HL-60 (cell line): ENCODE data around the gene TRPM2.

ENCODE experiments used
- DNase-seq, 2 experiments: peaks; one replicate each; pipeline ENCODE4 v3.0.0-alpha.2; 2010 to 2020; ENCODE audit warnings: low read depth in 1 of 2, low spot score in 1 of 2
- H3K27ac ChIP-seq: fragments of 250-450 bp; sonication (Bioruptor Pico); replicated peaks from 2 replicates; pipeline ENCODE4 v1.5.1; 2020; ENCODE audit warnings: mild to moderate bottlenecking, moderate library complexity
- H3K27me3 ChIP-seq: fragments of 250-450 bp; sonication (Bioruptor Pico); 2 replicates; pipeline ENCODE4 v1.5.1; 2021; ENCODE audit warnings: mild to moderate bottlenecking, moderate library complexity; ENCODE audit not compliant: insufficient read depth, poor library complexity, severe bottlenecking
- H3K4me3 ChIP-seq: replicated peaks from 2 replicates; pipeline ENCODE4 v1.5.1; 2011; ENCODE audit warnings: mild to moderate bottlenecking, control low read depth, low read length; ENCODE audit not compliant: insufficient read depth
- GABPA ChIP-seq: IDR thresholded peaks from 2 replicates; pipeline ENCODE4 v1.6.1; 2012; ENCODE audit warnings: low read depth
- POLR2AphosphoS5 ChIP-seq: IDR thresholded peaks from 2 replicates; pipeline ENCODE4 v1.6.1; 2012; ENCODE audit warnings: low read depth
- SPI1 ChIP-seq: IDR thresholded peaks from 2 replicates; pipeline ENCODE4 v1.6.1; 2012; ENCODE audit warnings: low read depth, mild to moderate bottlenecking, borderline replicate concordance
- long read RNA-seq: library from polyadenylated mRNA; unstranded; transcript quantifications from one replicate; pipeline ENCODE4 v2.0.0, GENCODE V29; 2020
- TF ChIP-seq, protein P1 (sequence below): IDR thresholded peaks from one replicate; pipeline ENCODE4 v1.5.1; 2011; ENCODE audit warnings: low read length, control low read depth, inconsistent platforms; ENCODE audit not compliant: insufficient read depth
- TF ChIP-seq, protein P2 (sequence below): IDR thresholded peaks from 2 replicates; pipeline ENCODE4 v1.6.1; 2012; ENCODE audit warnings: low read depth; ENCODE audit not compliant: insufficient replicate concordance

The TRPM2 gene
- long read RNA-seq, full-length matches to known transcripts: 39 of 101 reads
- long read RNA-seq, partial matches to known transcripts: 34 of 101 reads
- long read RNA-seq, other reads (novel, unspliced or antisense): 28 of 101 reads

DNA sequence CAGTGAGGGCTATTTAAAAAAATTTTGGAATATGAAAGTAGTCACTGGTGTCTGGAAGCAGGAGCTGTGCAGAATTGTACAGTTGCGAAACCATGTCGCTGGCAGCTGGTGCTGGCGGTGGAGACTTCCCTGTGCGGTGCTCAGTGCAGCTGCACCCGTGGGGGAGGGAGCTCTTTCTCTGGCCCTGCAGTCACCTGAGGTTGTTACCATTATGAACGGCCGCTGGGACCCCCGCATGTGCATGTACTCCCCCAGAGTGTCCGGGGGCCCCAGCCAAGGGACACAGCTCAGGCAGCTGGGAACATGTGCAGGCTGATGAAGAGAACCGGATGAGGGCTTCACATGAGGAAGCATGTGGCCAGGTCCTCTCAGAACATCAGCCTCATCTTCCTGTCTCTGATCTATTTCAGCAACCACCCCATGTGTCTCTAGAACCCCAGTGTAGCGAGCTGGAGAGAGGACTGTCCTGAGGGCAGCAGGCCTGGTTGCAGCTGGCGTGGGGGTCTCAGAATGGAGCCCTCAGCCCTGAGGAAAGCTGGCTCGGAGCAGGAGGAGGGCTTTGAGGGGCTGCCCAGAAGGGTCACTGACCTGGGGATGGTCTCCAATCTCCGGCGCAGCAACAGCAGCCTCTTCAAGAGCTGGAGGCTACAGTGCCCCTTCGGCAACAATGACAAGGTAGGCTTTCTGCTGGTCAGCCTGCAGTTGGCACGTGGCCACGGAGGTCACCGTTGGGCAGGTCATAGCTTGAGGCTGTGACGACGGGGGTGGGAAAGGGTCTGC, at the start of gene TRPM2:
Gene TRPM2 (plus strand): TSS at position 431 of the 780 bp plus-strand sequence. CDS start 80 bp downstream, at position 511.
- no peaks in the 10 kb centered on the region for H3K27me3 ChIP-seq
- peak; percentile 35; the same call in 1 of the 2 replicates for TF ChIP-seq SPI1
- TF ChIP-seq POLR2AphosphoS5: peak; percentile 97
- TF ChIP-seq GABPA: 0 out of 2 replicates have a peak, but pooled peaks have one; percentile 34
- TF ChIP-seq, protein P1, sequence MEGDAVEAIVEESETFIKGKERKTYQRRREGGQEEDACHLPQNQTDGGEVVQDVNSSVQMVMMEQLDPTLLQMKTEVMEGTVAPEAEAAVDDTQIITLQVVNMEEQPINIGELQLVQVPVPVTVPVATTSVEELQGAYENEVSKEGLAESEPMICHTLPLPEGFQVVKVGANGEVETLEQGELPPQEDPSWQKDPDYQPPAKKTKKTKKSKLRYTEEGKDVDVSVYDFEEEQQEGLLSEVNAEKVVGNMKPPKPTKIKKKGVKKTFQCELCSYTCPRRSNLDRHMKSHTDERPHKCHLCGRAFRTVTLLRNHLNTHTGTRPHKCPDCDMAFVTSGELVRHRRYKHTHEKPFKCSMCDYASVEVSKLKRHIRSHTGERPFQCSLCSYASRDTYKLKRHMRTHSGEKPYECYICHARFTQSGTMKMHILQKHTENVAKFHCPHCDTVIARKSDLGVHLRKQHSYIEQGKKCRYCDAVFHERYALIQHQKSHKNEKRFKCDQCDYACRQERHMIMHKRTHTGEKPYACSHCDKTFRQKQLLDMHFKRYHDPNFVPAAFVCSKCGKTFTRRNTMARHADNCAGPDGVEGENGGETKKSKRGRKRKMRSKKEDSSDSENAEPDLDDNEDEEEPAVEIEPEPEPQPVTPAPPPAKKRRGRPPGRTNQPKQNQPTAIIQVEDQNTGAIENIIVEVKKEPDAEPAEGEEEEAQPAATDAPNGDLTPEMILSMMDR: no peak
- TF ChIP-seq, protein P2, sequence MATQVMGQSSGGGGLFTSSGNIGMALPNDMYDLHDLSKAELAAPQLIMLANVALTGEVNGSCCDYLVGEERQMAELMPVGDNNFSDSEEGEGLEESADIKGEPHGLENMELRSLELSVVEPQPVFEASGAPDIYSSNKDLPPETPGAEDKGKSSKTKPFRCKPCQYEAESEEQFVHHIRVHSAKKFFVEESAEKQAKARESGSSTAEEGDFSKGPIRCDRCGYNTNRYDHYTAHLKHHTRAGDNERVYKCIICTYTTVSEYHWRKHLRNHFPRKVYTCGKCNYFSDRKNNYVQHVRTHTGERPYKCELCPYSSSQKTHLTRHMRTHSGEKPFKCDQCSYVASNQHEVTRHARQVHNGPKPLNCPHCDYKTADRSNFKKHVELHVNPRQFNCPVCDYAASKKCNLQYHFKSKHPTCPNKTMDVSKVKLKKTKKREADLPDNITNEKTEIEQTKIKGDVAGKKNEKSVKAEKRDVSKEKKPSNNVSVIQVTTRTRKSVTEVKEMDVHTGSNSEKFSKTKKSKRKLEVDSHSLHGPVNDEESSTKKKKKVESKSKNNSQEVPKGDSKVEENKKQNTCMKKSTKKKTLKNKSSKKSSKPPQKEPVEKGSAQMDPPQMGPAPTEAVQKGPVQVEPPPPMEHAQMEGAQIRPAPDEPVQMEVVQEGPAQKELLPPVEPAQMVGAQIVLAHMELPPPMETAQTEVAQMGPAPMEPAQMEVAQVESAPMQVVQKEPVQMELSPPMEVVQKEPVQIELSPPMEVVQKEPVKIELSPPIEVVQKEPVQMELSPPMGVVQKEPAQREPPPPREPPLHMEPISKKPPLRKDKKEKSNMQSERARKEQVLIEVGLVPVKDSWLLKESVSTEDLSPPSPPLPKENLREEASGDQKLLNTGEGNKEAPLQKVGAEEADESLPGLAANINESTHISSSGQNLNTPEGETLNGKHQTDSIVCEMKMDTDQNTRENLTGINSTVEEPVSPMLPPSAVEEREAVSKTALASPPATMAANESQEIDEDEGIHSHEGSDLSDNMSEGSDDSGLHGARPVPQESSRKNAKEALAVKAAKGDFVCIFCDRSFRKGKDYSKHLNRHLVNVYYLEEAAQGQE: peak; percentile 57
- H3K4me3 ChIP-seq: peak within 1 kb of the TSS; percentile 39
- peak within 1 kb of the TSS; percentile 99 for H3K27ac ChIP-seq
- peak; percentile 96 to 97 for DNase-seq

DNA sequence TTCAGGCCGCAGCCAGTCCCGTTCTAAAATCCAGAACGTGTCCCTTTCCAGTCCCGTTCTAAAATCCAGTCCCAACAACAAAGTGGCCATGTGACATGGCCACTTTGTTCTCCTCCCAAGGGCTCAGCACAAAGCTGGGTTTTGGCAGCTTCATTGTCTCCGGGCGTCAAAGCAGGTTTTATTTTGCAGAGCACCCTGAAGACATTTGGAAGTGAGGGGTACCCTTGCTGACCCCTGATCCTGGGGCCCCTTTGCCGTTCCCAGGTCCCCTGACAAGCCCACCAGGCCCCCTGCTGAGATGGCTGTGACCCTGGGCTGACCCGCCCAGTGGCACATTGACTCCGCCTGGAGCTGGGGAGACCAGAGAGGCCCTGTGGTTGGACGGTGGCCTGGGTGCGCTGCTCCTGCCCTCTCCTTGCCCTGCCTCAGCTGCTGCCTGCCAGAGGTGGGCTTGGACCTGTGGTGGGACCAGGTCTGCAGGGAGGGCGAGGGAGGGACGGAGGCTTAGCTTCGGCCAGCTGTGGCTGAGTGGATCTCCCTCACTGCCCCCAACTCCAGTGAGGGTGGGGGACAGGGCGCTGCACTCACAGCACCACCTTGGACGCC, 49.3 kb upstream of the TRPM2 start:
- TF ChIP-seq SPI1 (no peak), POLR2AphosphoS5 (0 out of 2 replicates have a peak, but pooled peaks have one; percentile 2)
- H3K27me3 ChIP-seq: no peaks in the 10 kb centered on the region
- DNase-seq: no peak
- no peak overlapping the region for H3K27ac ChIP-seq
- H3K4me3 ChIP-seq: no peak overlapping the region

DNA sequence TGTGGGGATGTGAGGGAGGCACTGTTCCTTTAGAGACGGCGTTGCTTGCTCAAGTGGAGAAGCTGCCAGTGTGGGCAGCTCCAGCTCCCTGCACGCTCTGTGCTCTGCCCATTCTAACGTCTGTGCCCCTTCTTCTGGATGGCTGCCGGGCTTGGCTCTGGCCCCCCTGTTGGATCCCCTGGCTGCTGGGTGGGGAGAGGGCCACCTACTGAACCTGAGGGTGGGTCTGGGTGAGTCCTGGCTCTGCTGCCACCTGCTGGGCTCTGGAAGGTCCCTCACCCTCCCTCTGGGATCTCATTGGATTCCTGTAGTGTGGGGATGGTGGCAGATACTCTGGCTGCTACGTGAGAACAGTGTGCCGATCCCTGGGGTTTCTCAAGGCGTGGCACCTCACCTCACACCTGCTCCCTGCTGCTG, 48.5 kb upstream of the TRPM2 start:
- H3K27ac ChIP-seq: no peak overlapping the region
- DNase-seq: peak in 1 of 2 experiments; percentile 35
- H3K4me3 ChIP-seq: no peak overlapping the region
- no peak for TF ChIP-seq SPI1
- TF ChIP-seq, protein P1: peak; percentile 82
- no peak for TF ChIP-seq GABPA
- H3K27me3 ChIP-seq: no peaks in the 10 kb centered on the region

DNA sequence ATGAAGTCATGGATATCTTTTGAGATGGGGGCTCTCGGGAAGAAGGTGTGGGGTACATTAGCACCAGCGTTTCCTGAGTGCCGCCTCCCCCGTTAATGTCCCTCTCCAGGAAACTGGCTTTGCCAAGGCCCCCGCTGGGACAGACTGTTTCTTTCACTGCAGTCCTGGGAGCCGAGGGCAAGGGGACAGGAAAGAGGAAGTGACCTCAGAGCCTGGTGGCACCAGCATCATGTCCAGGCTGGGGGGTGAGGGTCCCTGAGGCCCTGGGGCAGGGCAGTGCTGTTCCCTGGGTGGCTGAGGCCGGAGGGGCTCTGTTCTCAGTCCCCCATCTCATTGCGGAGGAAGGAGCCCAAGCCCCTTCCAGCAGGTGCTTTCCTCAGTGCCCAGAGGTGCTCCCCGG, 47.7 kb upstream of the TRPM2 start:
- no peak overlapping the region for H3K4me3 ChIP-seq
- no peak for TF ChIP-seq POLR2AphosphoS5
- TF ChIP-seq, protein P2: no peak
- peak; percentile 78; the same call in 1 of the 2 replicates for TF ChIP-seq SPI1
- no peak for TF ChIP-seq GABPA
- TF ChIP-seq, protein P1: no peak
- DNase-seq: no peak
- no peak overlapping the region for H3K27ac ChIP-seq
- no peaks in the 10 kb centered on the region for H3K27me3 ChIP-seq
